Measurements from ENCODE around the gene GPATCH8.

GRCh38 chr17:44503147-44504029, at the start of gene GPATCH8:
- TF ChIP-seq CTCF (IDR thresholded peaks at IDR 0.05; ENCODE audit: extremely low read depth in 1 of 2, insufficient read depth in 1 of 2, low read depth in 1 of 2, low read length in 2 of 2) = no peak
- TF ChIP-seq EZH2 (IDR thresholded peaks at IDR 0.05; ENCODE audit: borderline replicate concordance, low read depth, low read length, severe bottlenecking) = no peak
- peak; percentile 66 for TF ChIP-seq POLR2A (IDR thresholded peaks at IDR 0.05; ENCODE audit: low read depth, low read length)

Measured in endothelial cell of umbilical vein (primary cell).